Measurements from ENCODE around the gene DDX49. TPM values are rescaled to one million over a fixed set of nuclear protein-coding genes. Genes with fewer than 3 reads are reported as not detected.

The DDX49 gene
- polyA plus RNA-seq, 1 of the 3 experiments (the other 2 are of a cell fraction) = 86.8 TPM

DNA sequence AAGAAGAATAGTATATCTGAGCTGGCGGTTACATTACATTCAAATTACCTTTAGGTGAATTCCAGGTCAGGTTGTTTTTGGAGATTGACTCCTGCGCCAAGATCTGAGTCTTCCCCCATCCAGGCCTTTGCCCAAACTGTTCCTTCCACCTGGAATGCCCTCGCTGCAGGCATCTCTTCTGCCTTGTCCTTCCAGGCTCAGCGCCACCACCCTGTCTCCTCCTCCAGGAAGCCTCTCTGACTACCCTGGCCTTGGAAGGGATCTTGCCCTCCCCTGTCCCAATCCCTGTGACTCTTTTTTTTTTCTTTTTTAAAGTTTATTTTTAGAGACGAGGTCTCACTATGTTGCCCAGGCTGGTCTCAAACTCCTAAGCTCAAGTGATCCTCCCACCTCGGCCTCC lies 23.2 kb downstream of the DDX49 start:
- Histone ChIP-seq H3K27me3 (ENCODE audit: insufficient read depth) (no peaks in the 10 kb centered on the region), H3F3A (replicated peaks; ENCODE audit: insufficient read depth) (peaks cover 3% of the 10 kb centered on the region), H3K9me2 (no peaks in the 10 kb centered on the region), H3K4me3 (ENCODE audit: low read depth in 2 of 2, low read length in 1 of 2) (no peak overlapping the region), H3K4me1 (ENCODE audit: control insufficient read depth in 1 of 2, insufficient read depth in 2 of 2, low read depth in 1 of 2, low read length in 1 of 2) (peaks cover 0 to 10% of the 10 kb centered on the region in 2 experiments; a peak in 1 of 4 replicates), H4K20me1 (ENCODE audit: insufficient read depth) (0 out of 2 replicates have a peak, but pooled peaks cover 5% of the 10 kb centered on the region), H3K27ac (ENCODE audit: low read depth in 2 of 2, low read length in 1 of 2) (no peak overlapping the region), H3K4me2 (no peak overlapping the region), H2AFZ (ENCODE audit: low read depth) (no peak overlapping the region), H3K79me2 (ENCODE audit: insufficient read depth) (peaks cover 31% of the 10 kb centered on the region), H3K9ac (no peak overlapping the region), H3K36me3 (replicated peaks in 1 of 2; ENCODE audit: control insufficient read depth in 1 of 2, insufficient read depth in 2 of 2, low read length in 1 of 2) (peaks cover 3 to 9% of the 10 kb centered on the region in 2 experiments), H3K9me3 (no peaks in the 10 kb centered on the region)
- POLR2A ChIA-PET = no interaction called here
- TF ChIP-seq FOXJ3 (CRISPR knock-in tag; IDR thresholded peaks at IDR 0.05) (no peak), MXI1 (IDR thresholded peaks at IDR 0.05; ENCODE audit: low read depth, low read length) (no peak), SMC3 (IDR thresholded peaks at IDR 0.05; ENCODE audit: low read depth, low read length) (no peak), NFIC (IDR thresholded peaks at IDR 0.05; ENCODE audit: borderline replicate concordance) (no peak), GABPA (IDR thresholded peaks at IDR 0.05; ENCODE audit: low read depth) (no peak), FOXM1 (IDR thresholded peaks at IDR 0.05; ENCODE audit: low read depth) (no peak), NRF1 (IDR thresholded peaks at IDR 0.05; ENCODE audit: low read depth, low read length) (no peak), EZH2phosphoT487 (IDR thresholded peaks at IDR 0.05; ENCODE audit: borderline replicate concordance, low read depth) (no peak), YY1 (IDR thresholded peaks at IDR 0.05; ENCODE audit: low read depth) (no peak), SIN3A (IDR thresholded peaks at IDR 0.05; ENCODE audit: borderline replicate concordance, low read depth, low read length) (no peak), TAF1 (IDR thresholded peaks at IDR 0.05; ENCODE audit: borderline replicate concordance, low read depth, low read length) (no peak), FOSL2 (IDR thresholded peaks at IDR 0.05; ENCODE audit: borderline replicate concordance, low read depth) (no peak), TCF12 (IDR thresholded peaks at IDR 0.05) (no peak), RFX5 (IDR thresholded peaks at IDR 0.05; ENCODE audit: low read length) (no peak), CHD2 (IDR thresholded peaks at IDR 0.05; ENCODE audit: low read length, partially characterized antibody) (no peak)
- TF ChIP-seq, protein P1, sequence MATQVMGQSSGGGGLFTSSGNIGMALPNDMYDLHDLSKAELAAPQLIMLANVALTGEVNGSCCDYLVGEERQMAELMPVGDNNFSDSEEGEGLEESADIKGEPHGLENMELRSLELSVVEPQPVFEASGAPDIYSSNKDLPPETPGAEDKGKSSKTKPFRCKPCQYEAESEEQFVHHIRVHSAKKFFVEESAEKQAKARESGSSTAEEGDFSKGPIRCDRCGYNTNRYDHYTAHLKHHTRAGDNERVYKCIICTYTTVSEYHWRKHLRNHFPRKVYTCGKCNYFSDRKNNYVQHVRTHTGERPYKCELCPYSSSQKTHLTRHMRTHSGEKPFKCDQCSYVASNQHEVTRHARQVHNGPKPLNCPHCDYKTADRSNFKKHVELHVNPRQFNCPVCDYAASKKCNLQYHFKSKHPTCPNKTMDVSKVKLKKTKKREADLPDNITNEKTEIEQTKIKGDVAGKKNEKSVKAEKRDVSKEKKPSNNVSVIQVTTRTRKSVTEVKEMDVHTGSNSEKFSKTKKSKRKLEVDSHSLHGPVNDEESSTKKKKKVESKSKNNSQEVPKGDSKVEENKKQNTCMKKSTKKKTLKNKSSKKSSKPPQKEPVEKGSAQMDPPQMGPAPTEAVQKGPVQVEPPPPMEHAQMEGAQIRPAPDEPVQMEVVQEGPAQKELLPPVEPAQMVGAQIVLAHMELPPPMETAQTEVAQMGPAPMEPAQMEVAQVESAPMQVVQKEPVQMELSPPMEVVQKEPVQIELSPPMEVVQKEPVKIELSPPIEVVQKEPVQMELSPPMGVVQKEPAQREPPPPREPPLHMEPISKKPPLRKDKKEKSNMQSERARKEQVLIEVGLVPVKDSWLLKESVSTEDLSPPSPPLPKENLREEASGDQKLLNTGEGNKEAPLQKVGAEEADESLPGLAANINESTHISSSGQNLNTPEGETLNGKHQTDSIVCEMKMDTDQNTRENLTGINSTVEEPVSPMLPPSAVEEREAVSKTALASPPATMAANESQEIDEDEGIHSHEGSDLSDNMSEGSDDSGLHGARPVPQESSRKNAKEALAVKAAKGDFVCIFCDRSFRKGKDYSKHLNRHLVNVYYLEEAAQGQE (IDR thresholded peaks at IDR 0.05; ENCODE audit: low read depth, low read length) = no peak
- TF ChIP-seq, protein P2, sequence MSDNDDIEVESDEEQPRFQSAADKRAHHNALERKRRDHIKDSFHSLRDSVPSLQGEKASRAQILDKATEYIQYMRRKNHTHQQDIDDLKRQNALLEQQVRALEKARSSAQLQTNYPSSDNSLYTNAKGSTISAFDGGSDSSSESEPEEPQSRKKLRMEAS (IDR thresholded peaks at IDR 0.05; ENCODE audit: low read depth) = no peak
- TF ChIP-seq, protein P3, sequence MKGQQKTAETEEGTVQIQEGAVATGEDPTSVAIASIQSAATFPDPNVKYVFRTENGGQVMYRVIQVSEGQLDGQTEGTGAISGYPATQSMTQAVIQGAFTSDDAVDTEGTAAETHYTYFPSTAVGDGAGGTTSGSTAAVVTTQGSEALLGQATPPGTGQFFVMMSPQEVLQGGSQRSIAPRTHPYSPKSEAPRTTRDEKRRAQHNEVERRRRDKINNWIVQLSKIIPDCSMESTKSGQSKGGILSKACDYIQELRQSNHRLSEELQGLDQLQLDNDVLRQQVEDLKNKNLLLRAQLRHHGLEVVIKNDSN (IDR thresholded peaks at IDR 0.05; ENCODE audit: borderline replicate concordance, low read depth) = no peak
- TF ChIP-seq, protein P4, sequence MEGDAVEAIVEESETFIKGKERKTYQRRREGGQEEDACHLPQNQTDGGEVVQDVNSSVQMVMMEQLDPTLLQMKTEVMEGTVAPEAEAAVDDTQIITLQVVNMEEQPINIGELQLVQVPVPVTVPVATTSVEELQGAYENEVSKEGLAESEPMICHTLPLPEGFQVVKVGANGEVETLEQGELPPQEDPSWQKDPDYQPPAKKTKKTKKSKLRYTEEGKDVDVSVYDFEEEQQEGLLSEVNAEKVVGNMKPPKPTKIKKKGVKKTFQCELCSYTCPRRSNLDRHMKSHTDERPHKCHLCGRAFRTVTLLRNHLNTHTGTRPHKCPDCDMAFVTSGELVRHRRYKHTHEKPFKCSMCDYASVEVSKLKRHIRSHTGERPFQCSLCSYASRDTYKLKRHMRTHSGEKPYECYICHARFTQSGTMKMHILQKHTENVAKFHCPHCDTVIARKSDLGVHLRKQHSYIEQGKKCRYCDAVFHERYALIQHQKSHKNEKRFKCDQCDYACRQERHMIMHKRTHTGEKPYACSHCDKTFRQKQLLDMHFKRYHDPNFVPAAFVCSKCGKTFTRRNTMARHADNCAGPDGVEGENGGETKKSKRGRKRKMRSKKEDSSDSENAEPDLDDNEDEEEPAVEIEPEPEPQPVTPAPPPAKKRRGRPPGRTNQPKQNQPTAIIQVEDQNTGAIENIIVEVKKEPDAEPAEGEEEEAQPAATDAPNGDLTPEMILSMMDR (IDR thresholded peaks at IDR 0.05) = no peak
- no peak for DNase-seq
- CTCF ChIA-PET = interaction anchor here (1.2 to 2.0 kb wide), 2 partner anchors 10 to 48 kb away, joined by 3 to 7 read pairs; partner anchors contain the start of gene CERS1
- WGBS (ENCODE audit: low lambda C conversion rate) = 91% methylated on average over 6 of the region's 6 CpGs
